OCI-LY7 (cell line): Measurements from ENCODE around the gene LRP8. TPM values are rescaled to one million over a fixed set of nuclear protein-coding genes. Genes with fewer than 3 reads are reported as not detected.

Source experiments
- BruUV-seq: library from RNA; stranded (reverse); fragments of 400-500 nt; replicated peaks from 2 replicates; lab custom pipeline; 2021; lab: Mats Ljungman, UMichigan
- CTCF ChIA-PET: fragments of 300-600 bp; sonication (Branson Sonifier 250); formaldehyde crosslinking; loops from one replicate; lab custom pipeline; 2022; ENCODE audit warnings: antibody characterized with exemption; ENCODE audit not compliant: unreplicated experiment; lab: Charles Lee
- POLR2A ChIA-PET: fragments of 300-600 bp; sonication (Branson Sonifier 250); formaldehyde crosslinking; loops from one replicate; lab custom pipeline; 2022; ENCODE audit warnings: antibody characterized with exemption; lab: Charles Lee
- DNase-seq: peaks from one replicate; pipeline ENCODE4 v3.0.0-alpha.2; 2015; ENCODE audit warnings: low spot score
- H2AFZ ChIP-seq: fragments of 200-600 bp; sonication (generic), shearing (Covaris generic); 2 replicates; pipeline ENCODE4 v1.6.1; 2014; ENCODE audit warnings: mild to moderate bottlenecking, antibody characterized with exemption, low read length, moderate library complexity
- H3K27ac ChIP-seq: fragments of 200-600 bp; sonication (generic); 2 replicates; pipeline ENCODE4 v1.5.1; 2014; ENCODE audit warnings: mixed run types, low read depth, mild to moderate bottlenecking, moderate library complexity, low read length, inconsistent platforms; ENCODE audit not compliant: poor library complexity, severe bottlenecking
- H3K36me3 ChIP-seq: fragments of 200-600 bp; sonication (generic); 2 replicates; pipeline ENCODE4 v1.6.1; 2014; ENCODE audit warnings: mild to moderate bottlenecking, antibody characterized with exemption, low read length, moderate library complexity, mixed read lengths; ENCODE audit not compliant: insufficient read depth
- H3K4me1 ChIP-seq: fragments of 200-600 bp; sonication (generic); 2 replicates; pipeline ENCODE4 v1.5.1; 2014; ENCODE audit warnings: mild to moderate bottlenecking, low read length; ENCODE audit not compliant: insufficient read depth, poor library complexity, severe bottlenecking
- H3K4me2 ChIP-seq: fragments of 200-600 bp; sonication (generic); 2 replicates; pipeline ENCODE4 v1.6.1; 2014; ENCODE audit warnings: mild to moderate bottlenecking, low read length
- H3K4me3 ChIP-seq: fragments of 200-600 bp; sonication (generic); 2 replicates; pipeline ENCODE4 v1.5.1; 2014; ENCODE audit warnings: mild to moderate bottlenecking, low read depth, low read length; ENCODE audit not compliant: poor library complexity, severe bottlenecking
- H3K79me2 ChIP-seq: fragments of 200-600 bp; sonication (generic); 2 replicates; pipeline ENCODE4 v1.6.1; 2016; ENCODE audit warnings: low read depth, mild to moderate bottlenecking, low read length, moderate library complexity, mixed read lengths; ENCODE audit not compliant: insufficient read depth
- H3K9me2 ChIP-seq: fragments of 200-600 bp; sonication (generic); 2 replicates; pipeline ENCODE4 v1.6.1; 2016; ENCODE audit warnings: mild to moderate bottlenecking, low read length, mixed read lengths; ENCODE audit not compliant: insufficient read depth
- H3K9me3 ChIP-seq: fragments of 200-600 bp; sonication (generic); 2 replicates; pipeline ENCODE4 v1.6.1; 2014; ENCODE audit warnings: mild to moderate bottlenecking, mixed run types, low read length, mixed read lengths
- H4K20me1 ChIP-seq: fragments of 200-600 bp; sonication (generic); 2 replicates; pipeline ENCODE4 v1.6.1; 2014; ENCODE audit warnings: mild to moderate bottlenecking, antibody characterized with exemption, low read length, moderate library complexity, mixed read lengths; ENCODE audit not compliant: insufficient read depth
- CTCF ChIP-seq: fragments of 200-600 bp; sonication (generic); conservative IDR thresholded peaks from 2 replicates; pipeline ENCODE4 v1.5.1; 2014; ENCODE audit warnings: mild to moderate bottlenecking, antibody characterized with exemption, low read length, moderate library complexity, mixed read lengths
- EZH2phosphoT487 ChIP-seq: fragments of 200-600 bp; sonication (generic); IDR thresholded peaks from 2 replicates; pipeline ENCODE4 v1.6.1; 2018; ENCODE audit warnings: low read depth, borderline replicate concordance, mild to moderate bottlenecking, mixed run types, antibody characterized with exemption, low read length, moderate library complexity, mixed read lengths
- intact Hi-C: fragments of 100-400 bp; cut with micrococcal nuclease; formaldehyde crosslinking; loops from one replicate; pipeline ENCODE4 v1.10.0; 2022; ENCODE audit not compliant: unreplicated experiment
- total RNA-seq, 2 experiments: library from RNA; depleted of rRNA in 1 of 2; stranded (reverse); fragments of >200 nt in 1 of 2; shearing (Covaris generic) in 1 of 2; gene quantifications; 2 replicates each; pipeline ENCODE4 v1.2.3, GENCODE V29; 2014 to 2022

LRP8 gene
- total RNA-seq, 2 experiments from 2014 or later: 65.6 to 70.0 TPM

DNA sequence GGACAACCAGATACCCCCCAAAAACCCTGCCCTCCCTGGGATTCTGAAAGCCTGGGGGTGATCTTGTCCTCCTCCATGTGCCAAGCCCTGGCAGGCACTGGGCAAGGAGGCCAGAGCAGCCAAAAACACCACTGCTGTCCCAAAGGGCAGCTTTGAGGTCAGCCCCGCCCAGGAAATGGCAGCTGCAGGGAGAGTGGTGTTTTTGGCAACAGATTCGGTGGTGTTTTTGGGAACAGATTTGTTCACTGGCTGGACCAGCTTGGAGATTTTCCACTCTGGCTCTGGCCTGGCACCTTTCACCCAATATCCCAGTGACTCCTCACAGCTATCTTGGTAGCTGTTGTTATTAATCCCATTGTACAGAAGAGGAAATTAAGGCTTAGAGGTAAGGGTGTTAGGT, 34.7 kb downstream of the LRP8 start:
- Histone ChIP-seq H3K4me3 (no peak overlapping the region), H3K4me1 (peaks cover 22% of the 10 kb centered on the region), H3K27ac (peak overlapping the region; percentile 8), H4K20me1 (no peaks in the 10 kb centered on the region; the same call in 1 of the 2 replicates), H2AFZ (no peak overlapping the region), H3K9me3 (no peaks in the 10 kb centered on the region), H3K9me2 (no peaks in the 10 kb centered on the region), H3K79me2 (no peaks in the 10 kb centered on the region), H3K36me3 (peaks cover 59% of the 10 kb centered on the region; the same call in 1 of the 2 replicates), H3K4me2 (peak overlapping the region; percentile 21; the same call in 1 of the 2 replicates)
- CTCF ChIA-PET: no interaction called here
- POLR2A ChIA-PET: interaction anchor here (0.8 kb wide), 1 partner anchor 33 kb away, joined by 3 read pairs; no protein-coding TSS in a partner anchor
- BruUV-seq: no TSS peak
- TF ChIP-seq CTCF (no peak), EZH2phosphoT487 (no peak)
- intact Hi-C loops: loop anchor here (5.0 kb wide), 1 partner anchor 99 kb away; no protein-coding TSS in a partner anchor
- DNase-seq: no peak

DNA sequence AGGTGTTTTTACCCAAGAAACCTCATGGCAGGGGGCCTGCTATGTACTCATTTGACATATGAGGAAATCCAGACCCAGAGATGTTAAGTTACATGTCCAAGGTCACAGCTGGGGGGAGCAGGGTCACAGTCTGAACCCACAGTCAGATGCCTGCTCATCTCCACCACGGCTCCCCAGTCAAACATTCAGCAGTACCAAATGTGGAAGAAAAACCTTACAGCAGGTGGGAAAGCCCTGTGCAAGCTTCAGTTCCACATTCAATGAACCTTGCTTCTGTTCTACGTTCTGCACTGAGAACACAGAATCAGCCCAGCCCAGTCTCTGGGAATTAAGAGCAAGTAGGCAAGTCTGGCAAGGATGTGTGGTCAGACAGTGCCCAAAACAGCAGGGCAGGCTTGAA, 35.2 kb downstream of the LRP8 start:
- intact Hi-C loops: loop anchor here (5.0 kb wide), 1 partner anchor 100 kb away; no protein-coding TSS in a partner anchor
- TF ChIP-seq EZH2phosphoT487: no peak
- TF ChIP-seq CTCF: no peak
- H3K79me2 ChIP-seq: no peaks in the 10 kb centered on the region
- H3K9me3 ChIP-seq: no peaks in the 10 kb centered on the region
- no peak overlapping the region for H3K4me3 ChIP-seq
- H4K20me1 ChIP-seq: no peaks in the 10 kb centered on the region; the same call in 1 of the 2 replicates
- peak overlapping the region; percentile 21; the same call in 1 of the 2 replicates for H3K4me2 ChIP-seq
- POLR2A ChIA-PET: interaction anchor here (0.8 kb wide), 1 partner anchor 34 kb away, joined by 3 read pairs; no protein-coding TSS in a partner anchor
- H3K27ac ChIP-seq: peak overlapping the region; percentile 8
- DNase-seq: peak; percentile 15
- CTCF ChIA-PET: no interaction called here
- BruUV-seq: no TSS peak
- H3K36me3 ChIP-seq: peaks cover 62% of the 10 kb centered on the region; the same call in 1 of the 2 replicates
- peaks cover 22% of the 10 kb centered on the region for H3K4me1 ChIP-seq
- no peaks in the 10 kb centered on the region for H3K9me2 ChIP-seq
- no peak overlapping the region for H2AFZ ChIP-seq

- Histone ChIP-seq H3K4me1 (peaks cover 22% of the 10 kb centered on the region), H2AFZ (no peak overlapping the region), H4K20me1 (no peaks in the 10 kb centered on the region), H3K9me2 (no peaks in the 10 kb centered on the region), H3K4me2 (no peak overlapping the region), H3K9me3 (no peaks in the 10 kb centered on the region), H3K79me2 (no peaks in the 10 kb centered on the region), H3K27ac (no peak overlapping the region), H3K36me3 (peaks cover 73% of the 10 kb centered on the region), H3K4me3 (no peak overlapping the region)
- BruUV-seq: no TSS peak
- peak; percentile 14 for DNase-seq
- TF ChIP-seq EZH2phosphoT487: no peak
- peak; percentile 49; the same call in 1 of the 2 replicates for TF ChIP-seq CTCF
- intact Hi-C loops: loop anchor here (5.0 kb wide), 1 partner anchor 101 kb away; no protein-coding TSS in a partner anchor
- CTCF ChIA-PET: interaction anchor here (0.9 kb wide), 1 partner anchor 13 kb away, joined by 3 read pairs; no protein-coding TSS in a partner anchor
- POLR2A ChIA-PET: interaction anchor here (0.8 kb wide), 1 partner anchor 102 kb away, joined by 3 read pairs; no protein-coding TSS in a partner anchor
Measured at GRCh38 chr1:53291574-53291973, 36.3 kb downstream of the LRP8 start.
